ENCODE data around the gene ELL.
A peak's percentile ranks its signal among the peaks of the same experiment; 100 is the strongest.

The ELL gene

GRCh38 chr19:18513868-18514267 is 8.0 kb downstream of the ELL start:
- Histone ChIP-seq H3K4me3 (ENCODE audit: low read depth in 1 of 2, low read length in 2 of 2) (no peak overlapping the region), H3K27me3 (ENCODE audit: low read depth, low read length) (no peaks in the 10 kb centered on the region), H3K36me3 (ENCODE audit: control insufficient read depth in 1 of 2, insufficient read depth in 2 of 2, low read length in 2 of 2) (no peaks in the 10 kb centered on the region), H3K9me3 (ENCODE audit: control insufficient read depth in 1 of 2, low read length in 2 of 2) (no peaks in the 10 kb centered on the region), H3K4me1 (ENCODE audit: control insufficient read depth in 1 of 2, insufficient read depth in 2 of 2, low read length in 2 of 2) (peaks cover 7 to 38% of the 10 kb centered on the region in 2 donors), H3K27ac (ENCODE audit: low read length) (no peak overlapping the region)

GRCh38 chr19:18510216-18510615 is 11.7 kb downstream of the ELL start:
- H3K27me3 ChIP-seq (ENCODE audit: low read depth, low read length), result no peaks in the 10 kb centered on the region
- peaks cover 29 to 60% of the 10 kb centered on the region in 2 donors for H3K4me1 ChIP-seq (ENCODE audit: control insufficient read depth in 1 of 2, insufficient read depth in 2 of 2, low read length in 2 of 2)
- H3K36me3 ChIP-seq (ENCODE audit: control insufficient read depth in 1 of 2, insufficient read depth in 2 of 2, low read length in 2 of 2), result no peaks in the 10 kb centered on the region
- no peaks in the 10 kb centered on the region for H3K9me3 ChIP-seq (ENCODE audit: control insufficient read depth in 1 of 2, low read length in 2 of 2)
- H3K4me3 ChIP-seq (ENCODE audit: low read depth in 1 of 2, low read length in 2 of 2), result no peak overlapping the region
- no peak overlapping the region for H3K27ac ChIP-seq (ENCODE audit: low read length)

GRCh38 chr19:18508585-18508984 is 13.3 kb downstream of the ELL start:
- Histone ChIP-seq H3K27ac (ENCODE audit: low read length) (no peak overlapping the region), H3K9me3 (ENCODE audit: control insufficient read depth in 1 of 2, low read length in 2 of 2) (no peaks in the 10 kb centered on the region), H3K4me1 (ENCODE audit: control insufficient read depth in 1 of 2, insufficient read depth in 2 of 2, low read length in 2 of 2) (peaks cover 42 to 63% of the 10 kb centered on the region in 2 donors), H3K4me3 (ENCODE audit: low read depth in 1 of 2, low read length in 2 of 2) (no peak overlapping the region), H3K36me3 (ENCODE audit: control insufficient read depth in 1 of 2, insufficient read depth in 2 of 2, low read length in 2 of 2) (no peaks in the 10 kb centered on the region), H3K27me3 (ENCODE audit: low read depth, low read length) (no peaks in the 10 kb centered on the region)

GRCh38 chr19:18507727-18508440 is 14.0 kb downstream of the ELL start:
- Histone ChIP-seq H3K9me3 (ENCODE audit: control insufficient read depth in 1 of 2, low read length in 2 of 2) (no peaks in the 10 kb centered on the region), H3K4me1 (ENCODE audit: control insufficient read depth in 1 of 2, insufficient read depth in 2 of 2, low read length in 2 of 2) (peaks cover 47 to 63% of the 10 kb centered on the region in 2 donors), H3K27ac (ENCODE audit: low read length) (no peak overlapping the region), H3K4me3 (ENCODE audit: low read depth in 1 of 2, low read length in 2 of 2) (no peak overlapping the region), H3K27me3 (ENCODE audit: low read depth, low read length) (no peaks in the 10 kb centered on the region), H3K36me3 (ENCODE audit: control insufficient read depth in 1 of 2, insufficient read depth in 2 of 2, low read length in 2 of 2) (no peaks in the 10 kb centered on the region)

GRCh38 chr19:18507021-18507726 is 14.7 kb downstream of the ELL start:
- no peak overlapping the region for H3K27ac ChIP-seq (ENCODE audit: low read length)
- H3K4me3 ChIP-seq (ENCODE audit: low read depth in 1 of 2, low read length in 2 of 2), result no peak overlapping the region

GRCh38 chr19:18506101-18506930 is 15.6 kb downstream of the ELL start:
- no peak overlapping the region for H3K27ac ChIP-seq (ENCODE audit: low read length)
- H3K4me1 ChIP-seq (ENCODE audit: control insufficient read depth in 1 of 2, insufficient read depth in 2 of 2, low read length in 2 of 2), result peaks cover 51 to 77% of the 10 kb centered on the region in 2 donors

More at GRCh38 chr19:18507021-18507726, 14.7 kb downstream of the ELL start:
- no peaks in the 10 kb centered on the region for H3K36me3 ChIP-seq (ENCODE audit: control insufficient read depth in 1 of 2, insufficient read depth in 2 of 2, low read length in 2 of 2)
- H3K4me1 ChIP-seq (ENCODE audit: control insufficient read depth in 1 of 2, insufficient read depth in 2 of 2, low read length in 2 of 2), result peaks cover 51 to 69% of the 10 kb centered on the region in 2 donors
- no peaks in the 10 kb centered on the region for H3K27me3 ChIP-seq (ENCODE audit: low read depth, low read length)
- H3K9me3 ChIP-seq (ENCODE audit: control insufficient read depth in 1 of 2, low read length in 2 of 2), result no peaks in the 10 kb centered on the region

GRCh38 chr19:18504886-18505610 is 16.8 kb downstream of the ELL start:
- H3K4me3 ChIP-seq (ENCODE audit: low read depth in 1 of 2, low read length in 2 of 2), result no peak overlapping the region
- no peaks in the 10 kb centered on the region for H3K9me3 ChIP-seq (ENCODE audit: control insufficient read depth in 1 of 2, low read length in 2 of 2)
- H3K27me3 ChIP-seq (ENCODE audit: low read depth, low read length), result no peaks in the 10 kb centered on the region
- peak overlapping the region; percentile 73 for H3K27ac ChIP-seq (ENCODE audit: low read length)
- peaks cover 60 to 90% of the 10 kb centered on the region in 2 donors for H3K4me1 ChIP-seq (ENCODE audit: control insufficient read depth in 1 of 2, insufficient read depth in 2 of 2, low read length in 2 of 2)
- H3K36me3 ChIP-seq (ENCODE audit: control insufficient read depth in 1 of 2, insufficient read depth in 2 of 2, low read length in 2 of 2), result no peaks in the 10 kb centered on the region

More at GRCh38 chr19:18506101-18506930, 15.6 kb downstream of the ELL start:
- Histone ChIP-seq H3K4me3 (ENCODE audit: low read depth in 1 of 2, low read length in 2 of 2) (no peak overlapping the region), H3K27me3 (ENCODE audit: low read depth, low read length) (no peaks in the 10 kb centered on the region), H3K36me3 (ENCODE audit: control insufficient read depth in 1 of 2, insufficient read depth in 2 of 2, low read length in 2 of 2) (no peaks in the 10 kb centered on the region), H3K9me3 (ENCODE audit: control insufficient read depth in 1 of 2, low read length in 2 of 2) (no peaks in the 10 kb centered on the region)

GRCh38 chr19:18503971-18504885 is 17.6 kb downstream of the ELL start:
- Histone ChIP-seq H3K27ac (ENCODE audit: low read length) (peak overlapping the region; percentile 73), H3K36me3 (ENCODE audit: control insufficient read depth in 1 of 2, insufficient read depth in 2 of 2, low read length in 2 of 2) (no peaks in the 10 kb centered on the region), H3K4me1 (ENCODE audit: control insufficient read depth in 1 of 2, insufficient read depth in 2 of 2, low read length in 2 of 2) (peaks cover 62 to 92% of the 10 kb centered on the region in 2 donors), H3K9me3 (ENCODE audit: control insufficient read depth in 1 of 2, low read length in 2 of 2) (no peaks in the 10 kb centered on the region), H3K27me3 (ENCODE audit: low read depth, low read length) (no peaks in the 10 kb centered on the region), H3K4me3 (ENCODE audit: low read depth in 1 of 2, low read length in 2 of 2) (no peak overlapping the region)

- Histone ChIP-seq H3K27ac (ENCODE audit: low read length) (no peak overlapping the region), H3K4me1 (ENCODE audit: control insufficient read depth in 1 of 2, insufficient read depth in 2 of 2, low read length in 2 of 2) (peaks cover 65 to 92% of the 10 kb centered on the region in 2 donors), H3K9me3 (ENCODE audit: control insufficient read depth in 1 of 2, low read length in 2 of 2) (no peaks in the 10 kb centered on the region), H3K4me3 (ENCODE audit: low read depth in 1 of 2, low read length in 2 of 2) (no peak overlapping the region), H3K36me3 (ENCODE audit: control insufficient read depth in 1 of 2, insufficient read depth in 2 of 2, low read length in 2 of 2) (no peaks in the 10 kb centered on the region), H3K27me3 (ENCODE audit: low read depth, low read length) (no peaks in the 10 kb centered on the region)
Observed at GRCh38 chr19:18503337-18503970, 18.4 kb downstream of the ELL start.
